ENCODE results near the gene SYK.

- TF ChIP-seq CTCF (IDR thresholded peaks at IDR 0.05; ENCODE audit: poor library complexity) (no peak), EZH2 (IDR thresholded peaks at IDR 0.05; ENCODE audit: borderline replicate concordance) (no peak), EZH2phosphoT487 (IDR thresholded peaks at IDR 0.05; ENCODE audit: low read depth, severe bottlenecking, unreplicated experiment) (no peak)
Measured at GRCh38 chr9:90795871-90796317, 5.7 kb upstream of the SYK start.
